Measurements from ENCODE around the gene GUCA1A. TPM values are rescaled to one million over a fixed set of nuclear protein-coding genes. Genes with fewer than 3 reads are reported as not detected.
"Not testable (repeated sequence)": the region's sequence is repeated elsewhere in the genome, so short reads cannot be mapped to it uniquely, and the experiment has no call there.

The GUCA1A gene
- total and polyA plus RNA-seq, 7 experiments from 2014 or later: not detected

DNA sequence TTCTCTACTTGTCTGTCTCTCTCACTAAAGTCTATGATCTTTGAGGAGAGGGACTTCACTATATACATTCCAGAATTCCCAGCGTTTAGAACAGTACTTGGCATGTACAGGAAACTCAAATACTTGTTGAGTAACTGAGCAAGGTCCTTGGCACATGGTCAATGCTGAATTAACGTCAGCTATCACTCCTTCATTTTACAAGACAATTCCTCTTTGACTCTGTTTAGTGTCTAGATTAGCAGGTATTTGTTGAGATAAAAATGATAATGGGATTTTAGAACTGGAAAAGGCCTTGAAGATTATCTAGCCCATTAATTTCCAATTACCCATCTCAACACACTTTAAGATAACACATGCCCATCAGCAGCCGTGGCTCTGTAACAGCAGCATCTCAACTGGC is 28.2 kb downstream of the GUCA1A start:
- Histone ChIP-seq H3K36me3 (ENCODE audit: control insufficient read depth in 2 of 3, insufficient read depth in 3 of 3, low read length in 3 of 3) (peaks cover 0 to 6% (median 0%) of the 10 kb centered on the region in 3 experiments), H3K4me3 (ENCODE audit: low read length) (no peak overlapping the region), H3K27ac (ENCODE audit: low read depth, low read length) (no peak overlapping the region), H3K27me3 (ENCODE audit: control insufficient read depth in 2 of 2, insufficient read depth in 2 of 2, low read length in 2 of 2) (no peaks in the 10 kb centered on the region), H3K9me3 (ENCODE audit: control insufficient read depth in 2 of 3, low read length in 3 of 3) (no peaks in the 10 kb centered on the region), H3K4me1 (ENCODE audit: control insufficient read depth in 2 of 2, insufficient read depth in 2 of 2, low read length in 2 of 2) (no peaks in the 10 kb centered on the region)
- no peak overlapping the region for H3K27ac Mint-ChIP-seq
- no peaks in the 10 kb centered on the region for H3K27me3 Mint-ChIP-seq
- no peak for DNase-seq
- intact Hi-C loops (cut with micrococcal nuclease): no loop called here
- peaks cover 5 to 44% (median 24%) of the 10 kb centered on the region in 5 donors for H3K36me3 Mint-ChIP-seq
- H3K9me3 Mint-ChIP-seq: peaks cover 0 to 7% (median 0%) of the 10 kb centered on the region in 11 donors
- ChIA-PET POLR2A (interaction anchor here (0.6 kb wide), 1 partner anchor 10 kb away, joined by 3 read pairs; no protein-coding TSS in a partner anchor), CTCF (no interaction called here)
- no peak overlapping the region for H3K4me3 Mint-ChIP-seq
- no peak for ATAC-seq
- H3K4me1 Mint-ChIP-seq: peaks cover 0 to 5% (median 0%) of the 10 kb centered on the region in 7 donors

GRCh38 chr6:42202131-42202915 is 29.2 kb downstream of the GUCA1A start:
- POLR2A ChIA-PET: interaction anchor here (0.6 kb wide), 1 partner anchor 11 kb away, joined by 3 read pairs; no protein-coding TSS in a partner anchor

DNA sequence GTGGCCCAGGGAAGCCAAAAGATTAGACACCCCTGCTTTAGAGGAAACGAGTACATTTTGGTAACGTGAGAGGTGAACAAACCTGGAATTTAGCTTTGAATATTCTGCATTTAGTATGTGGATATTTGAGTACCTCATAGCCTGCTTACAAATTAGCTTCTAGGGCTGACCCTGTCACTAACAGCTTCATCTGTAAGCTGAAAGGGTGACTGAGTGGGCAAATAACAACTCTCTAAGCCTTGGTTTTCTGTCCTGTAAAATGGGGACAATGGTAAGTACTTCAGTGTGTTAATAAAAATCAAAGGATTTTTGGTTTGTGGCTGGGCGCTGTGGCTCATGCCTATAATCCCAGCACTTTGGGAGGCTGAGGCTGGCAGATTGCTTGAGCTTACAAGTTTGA is 30.0 kb downstream of the GUCA1A start:
- Mint-ChIP-seq H3K36me3 (peaks cover 5 to 52% (median 28%) of the 10 kb centered on the region in 5 donors), H3K27ac (no peak overlapping the region), H3K4me3 (no peak overlapping the region), H3K9me3 (peaks cover 0 to 7% (median 0%) of the 10 kb centered on the region in 11 donors), H3K4me1 (peaks cover 0 to 5% (median 0%) of the 10 kb centered on the region in 7 donors), H3K27me3 (no peaks in the 10 kb centered on the region)
- Histone ChIP-seq H3K36me3 (ENCODE audit: control insufficient read depth in 2 of 3, insufficient read depth in 3 of 3, low read length in 3 of 3) (peaks cover 0 to 15% (median 0%) of the 10 kb centered on the region in 3 experiments), H3K4me3 (ENCODE audit: low read length) (no peak overlapping the region), H3K9me3 (ENCODE audit: control insufficient read depth in 2 of 3, low read length in 3 of 3) (no peaks in the 10 kb centered on the region), H3K4me1 (ENCODE audit: control insufficient read depth in 2 of 2, insufficient read depth in 2 of 2, low read length in 2 of 2) (no peaks in the 10 kb centered on the region), H3K27ac (ENCODE audit: low read depth, low read length) (no peak overlapping the region), H3K27me3 (ENCODE audit: control insufficient read depth in 2 of 2, insufficient read depth in 2 of 2, low read length in 2 of 2) (no peaks in the 10 kb centered on the region)
- no peak for ATAC-seq
- intact Hi-C loops (cut with micrococcal nuclease): no loop called here
- POLR2A ChIA-PET: interaction anchor here (0.7 to 1.2 kb wide), 2 partner anchors 9 to 642 kb away, joined by 3 to 5 read pairs; no protein-coding TSS in a partner anchor
- CTCF ChIA-PET: interaction anchor here (0.7 to 1.6 kb wide), 2 partner anchors 11 to 1267 kb away, joined by 3 to 4 read pairs; no protein-coding TSS in a partner anchor
- no peak for DNase-seq

More at GRCh38 chr6:42202131-42202915, 29.2 kb downstream of the GUCA1A start:
- H3K4me1 ChIP-seq (ENCODE audit: control insufficient read depth in 2 of 2, insufficient read depth in 2 of 2, low read length in 2 of 2); H3K27me3 Mint-ChIP-seq; DNase-seq; H3K27ac ChIP-seq (ENCODE audit: low read depth, low read length); H3K27ac Mint-ChIP-seq; H3K4me1 Mint-ChIP-seq; H3K9me3 Mint-ChIP-seq; H3K4me3 ChIP-seq (ENCODE audit: low read length); H3K27me3 ChIP-seq (ENCODE audit: control insufficient read depth in 2 of 2, insufficient read depth in 2 of 2, low read length in 2 of 2); H3K4me3 Mint-ChIP-seq; H3K9me3 ChIP-seq (ENCODE audit: control insufficient read depth in 2 of 3, low read length in 3 of 3); intact Hi-C loops (cut with micrococcal nuclease); ATAC-seq: not testable (repeated sequence)
- peaks cover 5 to 44% (median 28%) of the 10 kb centered on the region in 5 donors for H3K36me3 Mint-ChIP-seq
- CTCF ChIA-PET: interaction anchor here (0.7 to 1.6 kb wide), 2 partner anchors 12 to 1267 kb away, joined by 3 to 4 read pairs; no protein-coding TSS in a partner anchor
- H3K36me3 ChIP-seq (ENCODE audit: control insufficient read depth in 2 of 3, insufficient read depth in 3 of 3, low read length in 3 of 3): peaks cover 0 to 12% (median 0%) of the 10 kb centered on the region in 3 experiments

GRCh38 chr6:42204768-42205282 is 31.7 kb downstream of the GUCA1A start:
- no peak for DNase-seq
- peaks cover 0 to 4% (median 0%) of the 10 kb centered on the region in 7 donors for H3K4me1 Mint-ChIP-seq
- ChIA-PET POLR2A (no interaction called here), CTCF (no interaction called here)
- Histone ChIP-seq H3K36me3 (ENCODE audit: control insufficient read depth in 2 of 3, insufficient read depth in 3 of 3, low read length in 3 of 3) (peaks cover 0 to 31% (median 6%) of the 10 kb centered on the region in 3 experiments), H3K9me3 (ENCODE audit: control insufficient read depth in 2 of 3, low read length in 3 of 3) (no peaks in the 10 kb centered on the region), H3K4me1 (ENCODE audit: control insufficient read depth in 2 of 2, insufficient read depth in 2 of 2, low read length in 2 of 2) (no peaks in the 10 kb centered on the region), H3K4me3 (ENCODE audit: low read length) (no peak overlapping the region), H3K27ac (ENCODE audit: low read depth, low read length) (no peak overlapping the region), H3K27me3 (ENCODE audit: control insufficient read depth in 2 of 2, insufficient read depth in 2 of 2, low read length in 2 of 2) (no peaks in the 10 kb centered on the region)
- H3K9me3 Mint-ChIP-seq: peaks cover 0 to 7% (median 0%) of the 10 kb centered on the region in 11 donors
- ATAC-seq: no peak
- H3K4me3 Mint-ChIP-seq: no peak overlapping the region
- H3K27me3 Mint-ChIP-seq: no peaks in the 10 kb centered on the region
- intact Hi-C loops (cut with micrococcal nuclease): no loop called here
- H3K27ac Mint-ChIP-seq: no peak overlapping the region
- H3K36me3 Mint-ChIP-seq: peaks cover 5 to 50% (median 26%) of the 10 kb centered on the region in 5 donors

DNA sequence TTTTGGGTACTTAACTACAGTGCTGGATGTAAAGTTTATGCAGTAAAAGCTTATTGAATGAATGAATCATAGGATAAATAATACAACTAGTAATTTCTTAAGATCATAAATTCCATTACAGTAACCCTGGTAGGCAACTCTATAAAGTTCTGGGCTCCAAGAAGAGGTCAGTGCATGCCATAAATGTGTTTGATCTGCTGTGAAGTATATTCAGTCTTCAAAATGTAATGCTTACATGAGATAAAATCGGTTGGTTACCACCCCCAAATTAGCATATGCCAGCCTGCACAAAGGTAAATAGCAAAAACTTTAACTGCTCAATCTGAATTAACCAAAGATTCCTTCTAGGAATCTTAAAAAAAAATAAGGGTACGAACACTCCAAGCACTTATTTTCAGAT is 34.4 kb downstream of the GUCA1A start:
- CTCF ChIA-PET: interaction anchor here (0.7 to 0.8 kb wide), 2 partner anchors 52 to 309 kb away, joined by 3 read pairs; no protein-coding TSS in a partner anchor
- H3K4me3 ChIP-seq (ENCODE audit: low read length); H3K27ac Mint-ChIP-seq; POLR2A ChIA-PET; H3K4me3 Mint-ChIP-seq; H3K9me3 ChIP-seq (ENCODE audit: control insufficient read depth in 2 of 3, low read length in 3 of 3); H3K27me3 ChIP-seq (ENCODE audit: control insufficient read depth in 2 of 2, insufficient read depth in 2 of 2, low read length in 2 of 2); DNase-seq; H3K4me1 ChIP-seq (ENCODE audit: control insufficient read depth in 2 of 2, insufficient read depth in 2 of 2, low read length in 2 of 2); H3K27me3 Mint-ChIP-seq; H3K4me1 Mint-ChIP-seq; intact Hi-C loops (cut with micrococcal nuclease); H3K9me3 Mint-ChIP-seq; H3K27ac ChIP-seq (ENCODE audit: low read depth, low read length); ATAC-seq: not testable (repeated sequence)
- peaks cover 5 to 38% (median 19%) of the 10 kb centered on the region in 5 donors for H3K36me3 Mint-ChIP-seq
- peaks cover 9 to 55% (median 14%) of the 10 kb centered on the region in 3 experiments for H3K36me3 ChIP-seq (ENCODE audit: control insufficient read depth in 2 of 3, insufficient read depth in 3 of 3, low read length in 3 of 3)

- Histone ChIP-seq H3K36me3 (ENCODE audit: control insufficient read depth in 2 of 3, insufficient read depth in 3 of 3, low read length in 3 of 3) (peaks cover 9 to 69% (median 14%) of the 10 kb centered on the region in 3 experiments), H3K4me1 (ENCODE audit: control insufficient read depth in 2 of 2, insufficient read depth in 2 of 2, low read length in 2 of 2) (no peaks in the 10 kb centered on the region), H3K9me3 (ENCODE audit: control insufficient read depth in 2 of 3, low read length in 3 of 3) (no peaks in the 10 kb centered on the region), H3K27me3 (ENCODE audit: control insufficient read depth in 2 of 2, insufficient read depth in 2 of 2, low read length in 2 of 2) (no peaks in the 10 kb centered on the region), H3K4me3 (ENCODE audit: low read length) (no peak overlapping the region), H3K27ac (ENCODE audit: low read depth, low read length) (no peak overlapping the region)
- ChIA-PET CTCF (no interaction called here), POLR2A (no interaction called here)
- Mint-ChIP-seq H3K36me3 (peaks cover 9 to 26% (median 16%) of the 10 kb centered on the region in 5 donors), H3K27ac (no peak overlapping the region), H3K9me3 (no peaks in the 10 kb centered on the region), H3K27me3 (no peaks in the 10 kb centered on the region), H3K4me1 (peaks cover 5 to 18% (median 10%) of the 10 kb centered on the region in 7 donors), H3K4me3 (no peak overlapping the region)
- DNase-seq (no peak), ATAC-seq (no peak)
- intact Hi-C loops (cut with micrococcal nuclease): no loop called here
Observed at GRCh38 chr6:42210551-42210950, 37.4 kb downstream of the GUCA1A start.

All from naive thymus-derived CD4-positive, alpha-beta T cell (primary cell).